ENCODE measurements around the gene COL5A1. TPM values are rescaled to one million over a fixed set of nuclear protein-coding genes. Genes with fewer than 3 reads are reported as not detected.
A peak's percentile ranks its signal among the peaks of the same experiment; 100 is the strongest.

Gene COL5A1
- total RNA-seq, 1 donor from 2014 or later = 99.6 TPM

DNA sequence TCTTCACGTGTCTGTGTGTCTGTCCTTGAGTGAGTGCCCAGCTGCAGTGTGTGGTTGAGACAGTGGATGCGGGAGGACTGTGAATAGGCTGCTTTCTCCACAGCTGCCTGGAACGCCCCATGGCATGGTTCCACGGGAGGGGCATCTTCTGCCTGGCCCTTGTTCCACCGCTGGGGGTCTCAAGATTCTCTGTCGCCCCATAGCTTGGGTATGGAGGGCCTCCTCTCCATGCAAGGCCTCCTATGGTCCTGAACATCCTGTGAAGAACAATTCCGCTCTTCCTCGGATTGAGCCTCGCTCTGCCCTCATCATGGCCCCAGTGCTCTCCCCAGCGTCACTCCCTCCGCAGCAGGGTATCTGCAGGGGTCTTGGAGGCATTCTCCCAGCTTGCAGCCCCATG lies 36.1 kb downstream of the COL5A1 start:
- H3K4me1 ChIP-seq = peaks cover 10 to 32% of the 10 kb centered on the region in 2 donors
- no peak overlapping the region for H3K4me3 ChIP-seq
- no peak for DNase-seq (ENCODE audit: low spot score in 2 of 2)
- no peaks in the 10 kb centered on the region for H3K36me3 ChIP-seq
- H3K9me3 ChIP-seq = peaks cover 0 to 3% of the 10 kb centered on the region in 2 donors
- intact Hi-C loops (cut with DNase I) = no loop called here
- H3K27me3 ChIP-seq = no peaks in the 10 kb centered on the region
- no peak overlapping the region for H3K27ac ChIP-seq
- TF ChIP-seq, protein P1, sequence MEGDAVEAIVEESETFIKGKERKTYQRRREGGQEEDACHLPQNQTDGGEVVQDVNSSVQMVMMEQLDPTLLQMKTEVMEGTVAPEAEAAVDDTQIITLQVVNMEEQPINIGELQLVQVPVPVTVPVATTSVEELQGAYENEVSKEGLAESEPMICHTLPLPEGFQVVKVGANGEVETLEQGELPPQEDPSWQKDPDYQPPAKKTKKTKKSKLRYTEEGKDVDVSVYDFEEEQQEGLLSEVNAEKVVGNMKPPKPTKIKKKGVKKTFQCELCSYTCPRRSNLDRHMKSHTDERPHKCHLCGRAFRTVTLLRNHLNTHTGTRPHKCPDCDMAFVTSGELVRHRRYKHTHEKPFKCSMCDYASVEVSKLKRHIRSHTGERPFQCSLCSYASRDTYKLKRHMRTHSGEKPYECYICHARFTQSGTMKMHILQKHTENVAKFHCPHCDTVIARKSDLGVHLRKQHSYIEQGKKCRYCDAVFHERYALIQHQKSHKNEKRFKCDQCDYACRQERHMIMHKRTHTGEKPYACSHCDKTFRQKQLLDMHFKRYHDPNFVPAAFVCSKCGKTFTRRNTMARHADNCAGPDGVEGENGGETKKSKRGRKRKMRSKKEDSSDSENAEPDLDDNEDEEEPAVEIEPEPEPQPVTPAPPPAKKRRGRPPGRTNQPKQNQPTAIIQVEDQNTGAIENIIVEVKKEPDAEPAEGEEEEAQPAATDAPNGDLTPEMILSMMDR (IDR thresholded peaks at IDR 0.05) = no peak

DNA sequence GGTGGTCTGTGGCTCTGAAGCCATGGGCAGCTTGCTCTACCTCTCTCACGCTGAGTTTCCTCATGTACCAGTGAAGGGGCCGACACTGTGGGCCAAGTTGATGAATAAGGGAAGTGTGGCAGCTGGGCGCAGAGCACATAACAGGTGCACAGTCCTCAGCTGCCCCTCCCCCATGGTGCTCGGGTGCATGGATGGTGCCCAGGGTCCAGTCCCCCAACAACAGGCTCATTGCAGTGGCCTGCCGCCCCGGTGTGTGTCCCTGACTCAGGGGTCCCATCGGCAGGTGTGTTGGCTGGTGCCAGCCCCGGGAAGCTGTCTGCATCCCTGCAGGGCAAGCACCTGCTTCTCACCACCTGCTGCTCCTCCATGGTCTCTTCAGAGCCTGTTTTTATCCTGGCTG lies 36.6 kb downstream of the COL5A1 start:
- intact Hi-C loops (cut with DNase I) = no loop called here

DNA sequence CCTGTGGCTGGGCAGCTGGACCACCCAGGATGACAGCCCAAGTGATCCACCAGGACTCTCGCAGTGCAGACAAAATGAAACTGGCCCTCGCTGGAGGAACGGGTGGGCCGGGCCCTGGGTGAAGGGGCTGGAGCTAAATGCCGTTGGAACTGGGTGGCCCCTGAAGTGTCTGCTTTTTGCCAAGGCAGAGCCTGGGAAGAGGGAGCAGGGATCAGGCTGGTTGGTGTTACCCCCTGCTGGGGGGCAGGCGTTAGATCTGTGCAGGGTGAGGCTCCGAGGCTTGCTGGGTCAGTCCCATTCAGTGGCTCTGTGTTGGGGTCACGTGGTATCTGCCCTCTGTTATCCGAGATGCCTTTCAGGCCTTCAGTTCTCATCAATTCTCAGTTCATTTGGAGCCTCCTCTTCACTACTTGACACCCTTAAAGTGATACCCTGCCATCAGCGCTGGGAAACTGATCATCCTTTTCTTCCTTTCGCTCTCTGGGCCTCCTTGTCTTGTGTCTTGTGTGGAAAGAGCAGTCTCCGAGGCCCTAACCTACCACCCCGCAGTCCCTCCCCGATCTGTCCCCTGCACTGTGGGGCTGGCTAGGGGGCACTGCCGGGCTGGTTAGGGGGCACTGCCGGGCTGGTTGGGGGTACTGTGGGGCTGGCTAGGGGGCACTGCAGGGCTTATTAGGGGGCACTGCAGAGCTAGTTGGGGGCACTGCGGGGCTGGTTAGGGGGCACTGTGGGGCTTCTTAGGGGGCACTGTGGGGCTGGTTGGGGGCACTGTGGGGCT lies 37.3 kb downstream of the COL5A1 start:
- H3K27me3 ChIP-seq = no peaks in the 10 kb centered on the region
- H3K9me3 ChIP-seq = peaks cover 0 to 3% of the 10 kb centered on the region in 2 donors
- H3K4me3 ChIP-seq = no peak overlapping the region
- intact Hi-C loops (cut with DNase I) = no loop called here
- no peak for DNase-seq (ENCODE audit: low spot score in 2 of 2)
- H3K4me1 ChIP-seq = peaks cover 10 to 41% of the 10 kb centered on the region in 2 donors
- H3K27ac ChIP-seq = no peak overlapping the region
- TF ChIP-seq, protein P1 (IDR thresholded peaks at IDR 0.05) = no peak
- H3K36me3 ChIP-seq = no peaks in the 10 kb centered on the region

More for the DNA sequence above, 36.6 kb downstream of the COL5A1 start:
- TF ChIP-seq, protein P1 (IDR thresholded peaks at IDR 0.05) = no peak
- Histone ChIP-seq H3K27me3 (no peaks in the 10 kb centered on the region), H3K4me3 (no peak overlapping the region), H3K27ac (no peak overlapping the region), H3K9me3 (peaks cover 0 to 3% of the 10 kb centered on the region in 2 donors), H3K4me1 (peaks cover 10 to 37% of the 10 kb centered on the region in 2 donors), H3K36me3 (no peaks in the 10 kb centered on the region)
- no peak for DNase-seq (ENCODE audit: low spot score in 2 of 2)

DNA sequence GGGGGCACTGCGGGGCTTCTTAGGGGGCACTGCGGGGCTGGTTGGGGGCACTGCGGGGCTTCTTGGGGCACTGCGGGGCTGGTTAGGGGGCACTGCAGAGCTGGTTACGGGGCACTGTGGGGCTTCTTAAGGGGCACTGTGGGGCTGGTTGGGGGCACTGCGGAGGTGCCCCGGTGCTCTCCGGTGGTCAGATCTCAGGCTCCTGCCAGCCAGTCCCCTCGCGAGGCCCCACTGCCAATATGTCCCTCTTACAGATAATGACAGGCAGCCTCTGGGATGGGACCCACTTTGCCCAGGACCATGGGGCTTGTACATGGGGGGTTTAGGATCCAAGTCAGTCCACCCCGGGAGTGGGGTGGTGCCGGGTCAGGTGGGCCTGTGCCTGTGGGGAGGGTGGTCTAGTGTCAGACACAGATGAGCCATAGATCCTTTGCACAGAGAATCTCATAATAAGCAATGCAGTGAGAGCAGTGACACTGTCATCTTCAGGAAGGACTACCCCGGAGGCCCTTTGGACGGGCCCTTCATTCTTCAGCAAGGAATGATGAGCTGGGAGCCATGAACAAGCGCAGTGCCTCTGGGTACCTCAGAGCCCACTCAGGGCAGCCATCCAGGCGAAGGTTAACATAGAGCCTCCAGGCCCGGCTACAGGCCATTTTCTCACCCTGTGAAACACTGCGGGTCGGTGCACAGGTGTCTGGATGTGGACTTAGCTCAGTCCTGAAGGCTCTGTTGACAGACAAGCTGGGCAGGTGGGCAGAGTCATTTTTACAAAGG lies 38.2 kb downstream of the COL5A1 start:
- TF ChIP-seq, protein P1 (IDR thresholded peaks at IDR 0.05) = no peak
- H3K27ac ChIP-seq = peak overlapping the region in 1 of 2 donors; percentile 81
- H3K36me3 ChIP-seq = no peaks in the 10 kb centered on the region
- H3K9me3 ChIP-seq = peaks cover 0 to 3% of the 10 kb centered on the region in 2 donors
- H3K4me3 ChIP-seq = no peak overlapping the region
- peaks cover 10 to 48% of the 10 kb centered on the region in 2 donors for H3K4me1 ChIP-seq
- intact Hi-C loops (cut with DNase I) = no loop called here
- H3K27me3 ChIP-seq = no peaks in the 10 kb centered on the region
- DNase-seq (ENCODE audit: low spot score in 2 of 2) = no peak

DNA sequence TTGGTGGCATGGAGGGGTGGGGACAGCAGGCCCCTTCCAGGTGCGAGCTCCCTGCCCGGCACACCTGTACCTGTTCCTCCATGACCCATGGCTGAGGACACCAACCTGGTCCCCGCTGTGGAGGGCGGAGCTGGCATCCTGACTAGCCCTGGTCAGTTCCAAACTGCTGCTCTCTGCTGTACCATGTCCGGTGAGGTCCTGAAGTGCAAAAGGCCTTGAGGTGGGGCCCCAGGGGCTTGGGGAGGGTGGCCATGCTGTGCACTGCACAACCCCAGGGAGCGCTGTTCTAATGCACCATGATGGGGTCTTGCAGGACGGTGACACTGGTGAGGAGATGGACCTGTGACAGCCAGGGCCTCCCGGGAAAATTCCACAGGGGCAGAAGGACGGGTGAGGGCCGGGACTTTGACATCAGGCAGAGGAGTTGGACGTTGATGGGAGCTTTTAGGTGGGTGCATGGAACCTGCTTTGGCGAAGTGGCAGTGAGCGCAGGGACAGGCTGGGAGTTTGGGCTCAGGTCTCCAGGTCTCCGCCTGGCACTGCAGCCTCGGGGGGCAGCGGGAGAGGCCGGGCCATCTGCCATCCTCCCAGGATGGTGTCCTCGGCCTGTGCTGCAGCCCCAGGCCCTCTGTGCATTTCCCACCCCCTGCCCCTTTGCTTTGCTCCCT lies 38.9 kb downstream of the COL5A1 start:
- TF ChIP-seq, protein P1 (IDR thresholded peaks at IDR 0.05) = no peak
- no peaks in the 10 kb centered on the region for H3K27me3 ChIP-seq
- no peak for DNase-seq (ENCODE audit: low spot score in 2 of 2)
- intact Hi-C loops (cut with DNase I) = no loop called here
- peak overlapping the region; percentile 80 to 81 for H3K27ac ChIP-seq
- peaks cover 0 to 2% of the 10 kb centered on the region in 2 donors for H3K9me3 ChIP-seq
- H3K36me3 ChIP-seq = no peaks in the 10 kb centered on the region
- H3K4me1 ChIP-seq = peaks cover 10 to 48% of the 10 kb centered on the region in 2 donors
- no peak overlapping the region for H3K4me3 ChIP-seq
